K562 (cell line): ENCODE data around the gene BIVM. TPM values are rescaled to one million over a fixed set of nuclear protein-coding genes. Genes with fewer than 3 reads are reported as not detected.

Experiments
- CBFA2T3 ChIP-seq: fragments of 450-650 bp; IDR thresholded peaks from 2 replicates; pipeline ENCODE4 v1.6.1; 2017
- CHD1 ChIP-seq: fragments of 200-600 bp; sonication (generic); IDR thresholded peaks from one replicate; pipeline ENCODE4 v1.6.1; 2012; ENCODE audit warnings: mild to moderate bottlenecking, moderate library complexity, low read length, inconsistent platforms
- COPS2 ChIP-seq: fragments of 450-650 bp; conservative IDR thresholded peaks from 2 replicates; pipeline ENCODE4 v1.6.1; 2016; ENCODE audit warnings: mild to moderate bottlenecking, moderate library complexity
- ELF2 ChIP-seq: fragments of 250-450 bp; sonication (Bioruptor Pico); IDR thresholded peaks from 2 replicates; pipeline ENCODE4 v1.5.0; 2021; ENCODE audit warnings: mild to moderate bottlenecking
- JUND ChIP-seq, 2 experiments: IDR thresholded peaks; 2 replicates in 1 of 2; 3 replicates in 1 of 2; pipeline ENCODE4 v1.6.1; 2011; ENCODE audit warnings: borderline replicate concordance in 2 of 2, low read depth in 2 of 2, low read length in 2 of 2, improper control_type of control experiment in 1 of 2, missing biosample characterization in 1 of 2, missing genetic modification characterization in 1 of 2, missing genetic modification reagents in 1 of 2
- MTA3 ChIP-seq: fragments of 450-650 bp; formaldehyde crosslinking; IDR thresholded peaks from 2 replicates; pipeline ENCODE4 v1.6.1; 2017; ENCODE audit warnings: mild to moderate bottlenecking, borderline replicate concordance
- SMARCB1 ChIP-seq: IDR thresholded peaks from 2 replicates; pipeline ENCODE4 v1.6.1; 2011; ENCODE audit warnings: improper control_type of control experiment, low read depth; ENCODE audit not compliant: insufficient read length
- SNRNP70 ChIP-seq: fragments of 200-400 bp; formaldehyde crosslinking; optimal IDR thresholded peaks from 2 replicates; pipeline ENCODE3; 2017; ENCODE audit warnings: low read depth, low read length
- XRCC3 ChIP-seq: fragments of 450-650 bp; IDR thresholded peaks from 2 replicates; pipeline ENCODE4 v1.6.1; 2017; ENCODE audit warnings: mild to moderate bottlenecking, moderate library complexity
- ZNF175 ChIP-seq: fragments of 200-800 bp; sonication (Bioruptor generic); IDR thresholded peaks from 2 replicates; pipeline ENCODE4 v1.6.1; 2016; ENCODE audit warnings: low read depth, mild to moderate bottlenecking, missing genetic modification characterization, missing compliant biosample characterization
- polyA plus RNA-seq, 8 experiments: library from polyadenylated mRNA; depleted of rRNA in 4 of 8; stranded (reverse) in 5 of 8; unstranded in 3 of 8; fragments of >200 nt; fragmentation: Nextera tagmentation in 2 of 8; fragmentation: Illumina TruSeq in 1 of 8; extraction: Ambion mirVana in 2 of 8; extraction: Trizol in 1 of 8; gene quantifications; 2 replicates each; pipeline versions ENCODE4 v1.2.1 to v1.2.3, GENCODE V29; 2011 to 2014; ENCODE audit warnings: inconsistent platforms in 1 of 8, missing spikeins in 1 of 8
- total RNA-seq, 7 experiments: library from RNA; depleted of rRNA in 6 of 7; stranded (reverse); fragments of >200 nt in 6 of 7; fragmentation: Illumina TruSeq in 2 of 7; extraction: Trizol in 2 of 7; gene quantifications; 2 replicates each; pipeline versions ENCODE4 v1.2.1 to v1.2.3, GENCODE V29; 2011 to 2021; ENCODE audit warnings: low replicate concordance in 1 of 7
- TF ChIP-seq, protein P1 (sequence below): fragments of 200-800 bp; sonication (Bioruptor generic); IDR thresholded peaks from 2 replicates; pipeline ENCODE4 v1.6.1; 2017; ENCODE audit warnings: missing genetic modification characterization, missing compliant biosample characterization
- TF ChIP-seq, protein P2 (sequence below): fragments of 150-350 bp; IDR thresholded peaks from 2 replicates; pipeline ENCODE4 v1.6.1; 2014; ENCODE audit warnings: low read depth, mild to moderate bottlenecking, low read length, borderline replicate concordance
- TF ChIP-seq, protein P3 (sequence below): fragments of 250-450 bp; sonication (Bioruptor Pico); IDR thresholded peaks from 2 replicates; pipeline ENCODE4 v1.4.0; 2020; ENCODE audit warnings: mild to moderate bottlenecking, moderate library complexity
- TF ChIP-seq, protein P4 (sequence below): sonication (generic); formaldehyde crosslinking; IDR thresholded peaks from 2 replicates; pipeline ENCODE4 v1.8.0; 2022; ENCODE audit warnings: missing genetic modification reagents, mild to moderate bottlenecking, borderline replicate concordance

BIVM gene
- total and polyA plus RNA-seq, 9 of the 15 experiments (the other 6 are each of a cell fraction or from before 2014, with no cell fraction given) = 3.6 to 23.1 (median 16.8) TPM

- no peak for TF ChIP-seq ZNF175
- no peak for TF ChIP-seq SMARCB1
- no peak for TF ChIP-seq ELF2
- no peak; the same call in 1 of the 2 replicates for TF ChIP-seq MTA3
- TF ChIP-seq CBFA2T3 = peak; percentile 46
- TF ChIP-seq, protein P1, sequence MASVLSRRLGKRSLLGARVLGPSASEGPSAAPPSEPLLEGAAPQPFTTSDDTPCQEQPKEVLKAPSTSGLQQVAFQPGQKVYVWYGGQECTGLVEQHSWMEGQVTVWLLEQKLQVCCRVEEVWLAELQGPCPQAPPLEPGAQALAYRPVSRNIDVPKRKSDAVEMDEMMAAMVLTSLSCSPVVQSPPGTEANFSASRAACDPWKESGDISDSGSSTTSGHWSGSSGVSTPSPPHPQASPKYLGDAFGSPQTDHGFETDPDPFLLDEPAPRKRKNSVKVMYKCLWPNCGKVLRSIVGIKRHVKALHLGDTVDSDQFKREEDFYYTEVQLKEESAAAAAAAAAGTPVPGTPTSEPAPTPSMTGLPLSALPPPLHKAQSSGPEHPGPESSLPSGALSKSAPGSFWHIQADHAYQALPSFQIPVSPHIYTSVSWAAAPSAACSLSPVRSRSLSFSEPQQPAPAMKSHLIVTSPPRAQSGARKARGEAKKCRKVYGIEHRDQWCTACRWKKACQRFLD (CRISPR knock-in tag) = no peak
- TF ChIP-seq, protein P2, sequence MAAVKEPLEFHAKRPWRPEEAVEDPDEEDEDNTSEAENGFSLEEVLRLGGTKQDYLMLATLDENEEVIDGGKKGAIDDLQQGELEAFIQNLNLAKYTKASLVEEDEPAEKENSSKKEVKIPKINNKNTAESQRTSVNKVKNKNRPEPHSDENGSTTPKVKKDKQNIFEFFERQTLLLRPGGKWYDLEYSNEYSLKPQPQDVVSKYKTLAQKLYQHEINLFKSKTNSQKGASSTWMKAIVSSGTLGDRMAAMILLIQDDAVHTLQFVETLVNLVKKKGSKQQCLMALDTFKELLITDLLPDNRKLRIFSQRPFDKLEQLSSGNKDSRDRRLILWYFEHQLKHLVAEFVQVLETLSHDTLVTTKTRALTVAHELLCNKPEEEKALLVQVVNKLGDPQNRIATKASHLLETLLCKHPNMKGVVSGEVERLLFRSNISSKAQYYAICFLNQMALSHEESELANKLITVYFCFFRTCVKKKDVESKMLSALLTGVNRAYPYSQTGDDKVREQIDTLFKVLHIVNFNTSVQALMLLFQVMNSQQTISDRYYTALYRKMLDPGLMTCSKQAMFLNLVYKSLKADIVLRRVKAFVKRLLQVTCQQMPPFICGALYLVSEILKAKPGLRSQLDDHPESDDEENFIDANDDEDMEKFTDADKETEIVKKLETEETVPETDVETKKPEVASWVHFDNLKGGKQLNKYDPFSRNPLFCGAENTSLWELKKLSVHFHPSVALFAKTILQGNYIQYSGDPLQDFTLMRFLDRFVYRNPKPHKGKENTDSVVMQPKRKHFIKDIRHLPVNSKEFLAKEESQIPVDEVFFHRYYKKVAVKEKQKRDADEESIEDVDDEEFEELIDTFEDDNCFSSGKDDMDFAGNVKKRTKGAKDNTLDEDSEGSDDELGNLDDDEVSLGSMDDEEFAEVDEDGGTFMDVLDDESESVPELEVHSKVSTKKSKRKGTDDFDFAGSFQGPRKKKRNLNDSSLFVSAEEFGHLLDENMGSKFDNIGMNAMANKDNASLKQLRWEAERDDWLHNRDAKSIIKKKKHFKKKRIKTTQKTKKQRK = no peak
- TF ChIP-seq CHD1 = peak; percentile 22
- no peak for TF ChIP-seq COPS2
- TF ChIP-seq, protein P3, sequence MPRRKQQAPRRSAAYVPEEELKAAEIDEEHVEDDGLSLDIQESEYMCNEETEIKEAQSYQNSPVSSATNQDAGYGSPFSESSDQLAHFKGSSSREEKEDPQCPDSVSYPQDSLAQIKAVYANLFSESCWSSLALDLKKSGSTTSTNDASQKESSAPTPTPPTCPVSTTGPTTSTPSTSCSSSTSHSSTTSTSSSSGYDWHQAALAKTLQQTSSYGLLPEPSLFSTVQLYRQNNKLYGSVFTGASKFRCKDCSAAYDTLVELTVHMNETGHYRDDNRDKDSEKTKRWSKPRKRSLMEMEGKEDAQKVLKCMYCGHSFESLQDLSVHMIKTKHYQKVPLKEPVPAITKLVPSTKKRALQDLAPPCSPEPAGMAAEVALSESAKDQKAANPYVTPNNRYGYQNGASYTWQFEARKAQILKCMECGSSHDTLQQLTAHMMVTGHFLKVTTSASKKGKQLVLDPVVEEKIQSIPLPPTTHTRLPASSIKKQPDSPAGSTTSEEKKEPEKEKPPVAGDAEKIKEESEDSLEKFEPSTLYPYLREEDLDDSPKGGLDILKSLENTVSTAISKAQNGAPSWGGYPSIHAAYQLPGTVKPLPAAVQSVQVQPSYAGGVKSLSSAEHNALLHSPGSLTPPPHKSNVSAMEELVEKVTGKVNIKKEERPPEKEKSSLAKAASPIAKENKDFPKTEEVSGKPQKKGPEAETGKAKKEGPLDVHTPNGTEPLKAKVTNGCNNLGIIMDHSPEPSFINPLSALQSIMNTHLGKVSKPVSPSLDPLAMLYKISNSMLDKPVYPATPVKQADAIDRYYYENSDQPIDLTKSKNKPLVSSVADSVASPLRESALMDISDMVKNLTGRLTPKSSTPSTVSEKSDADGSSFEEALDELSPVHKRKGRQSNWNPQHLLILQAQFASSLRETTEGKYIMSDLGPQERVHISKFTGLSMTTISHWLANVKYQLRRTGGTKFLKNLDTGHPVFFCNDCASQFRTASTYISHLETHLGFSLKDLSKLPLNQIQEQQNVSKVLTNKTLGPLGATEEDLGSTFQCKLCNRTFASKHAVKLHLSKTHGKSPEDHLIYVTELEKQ = no peak
- no peak for TF ChIP-seq XRCC3
- TF ChIP-seq, protein P4, sequence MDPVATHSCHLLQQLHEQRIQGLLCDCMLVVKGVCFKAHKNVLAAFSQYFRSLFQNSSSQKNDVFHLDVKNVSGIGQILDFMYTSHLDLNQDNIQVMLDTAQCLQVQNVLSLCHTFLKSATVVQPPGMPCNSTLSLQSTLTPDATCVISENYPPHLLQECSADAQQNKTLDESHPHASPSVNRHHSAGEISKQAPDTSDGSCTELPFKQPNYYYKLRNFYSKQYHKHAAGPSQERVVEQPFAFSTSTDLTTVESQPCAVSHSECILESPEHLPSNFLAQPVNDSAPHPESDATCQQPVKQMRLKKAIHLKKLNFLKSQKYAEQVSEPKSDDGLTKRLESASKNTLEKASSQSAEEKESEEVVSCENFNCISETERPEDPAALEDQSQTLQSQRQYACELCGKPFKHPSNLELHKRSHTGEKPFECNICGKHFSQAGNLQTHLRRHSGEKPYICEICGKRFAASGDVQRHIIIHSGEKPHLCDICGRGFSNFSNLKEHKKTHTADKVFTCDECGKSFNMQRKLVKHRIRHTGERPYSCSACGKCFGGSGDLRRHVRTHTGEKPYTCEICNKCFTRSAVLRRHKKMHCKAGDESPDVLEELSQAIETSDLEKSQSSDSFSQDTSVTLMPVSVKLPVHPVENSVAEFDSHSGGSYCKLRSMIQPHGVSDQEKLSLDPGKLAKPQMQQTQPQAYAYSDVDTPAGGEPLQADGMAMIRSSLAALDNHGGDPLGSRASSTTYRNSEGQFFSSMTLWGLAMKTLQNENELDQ = no peak
- TF ChIP-seq JUND (IDR thresholded peaks at IDR 0.05; ENCODE audit: borderline replicate concordance, low read depth, low read length) = no peak
- TF ChIP-seq JUND (tag; IDR thresholded peaks at IDR 0.05; ENCODE audit: borderline replicate concordance, low read depth, low read length) = no peak
- no peak for TF ChIP-seq SNRNP70
Measured at GRCh38 chr13:102800145-102801041, 1.5 kb downstream of the BIVM start (continued).
